Mesodermal cell (in vitro differentiated cells): ENCODE results near the gene TRIM26. TPM values are rescaled to one million over a fixed set of nuclear protein-coding genes. Genes with fewer than 3 reads are reported as not detected.
"Not testable (repeated sequence)": the region's sequence is repeated elsewhere in the genome, so short reads cannot be mapped to it uniquely, and the experiment has no call there.

Experiments
- H3K27ac ChIP-seq: 2 replicates; pipeline ENCODE4 v1.7.0; 2013; ENCODE audit warnings: mild to moderate bottlenecking, low read depth, low read length, moderate library complexity; ENCODE audit not compliant: severe bottlenecking
- H3K36me3 ChIP-seq: 2 replicates; pipeline ENCODE4 v1.7.1; 2013; ENCODE audit warnings: mild to moderate bottlenecking, low read length, moderate library complexity; ENCODE audit not compliant: control insufficient read depth, insufficient read depth
- H3K4me1 ChIP-seq: one replicate; pipeline ENCODE4 v1.7.1; 2013; ENCODE audit warnings: mild to moderate bottlenecking, low read length; ENCODE audit not compliant: insufficient read depth, control insufficient read depth, poor library complexity, severe bottlenecking
- H3K4me3 ChIP-seq: 2 replicates; pipeline ENCODE4 v1.7.0; 2013; ENCODE audit warnings: low read length, control low read depth, mild to moderate bottlenecking; ENCODE audit not compliant: insufficient read depth, poor library complexity, severe bottlenecking; ENCODE audit errors: extremely low read depth
- H3K9me3 ChIP-seq: 2 replicates; pipeline ENCODE4 v1.7.1; 2013; ENCODE audit warnings: mild to moderate bottlenecking, low read length, moderate library complexity; ENCODE audit not compliant: control insufficient read depth
- WGBS, 2 experiments: methylation state at CpG; one replicate each; pipeline ENCODE4 v1.1.5; 2013; ENCODE audit warnings: missing lambda C conversion rate in 2 of 2; ENCODE audit not compliant: insufficient coverage in 2 of 2; 5-methylcytosine and 5-hydroxymethylcytosine counted together
- polyA plus RNA-seq, 2 experiments: library from polyadenylated mRNA; stranded (reverse); fragments of 50-300 nt; gene quantifications; one replicate each; pipeline ENCODE4 v1.2.3, GENCODE V29; 2013

TRIM26 gene
- 15.6 TPM for polyA plus RNA-seq (2013, experiment 1 of 2)
- 16.3 TPM for polyA plus RNA-seq (2013, experiment 2 of 2)

GRCh38 chr6:30212865-30213666 is at the start of gene TRIM26:
Gene TRIM26, minus strand, starts transcription at chr6:30213406. Its CDS starts 14,303 bp downstream, at chr6:30199103.
- Histone ChIP-seq H3K36me3 (peaks cover 4% of the 10 kb centered on the region), H3K9me3 (no peaks in the 10 kb centered on the region), H3K4me3 (peak within 1 kb of the TSS; percentile 68), H3K27ac (peak within 1 kb of the TSS; percentile 89), H3K4me1 (peaks cover 12% of the 10 kb centered on the region)
- WGBS, 2 experiments: 0 to 1% methylated on average over 43 to 54 of the region's 59 CpGs

DNA sequence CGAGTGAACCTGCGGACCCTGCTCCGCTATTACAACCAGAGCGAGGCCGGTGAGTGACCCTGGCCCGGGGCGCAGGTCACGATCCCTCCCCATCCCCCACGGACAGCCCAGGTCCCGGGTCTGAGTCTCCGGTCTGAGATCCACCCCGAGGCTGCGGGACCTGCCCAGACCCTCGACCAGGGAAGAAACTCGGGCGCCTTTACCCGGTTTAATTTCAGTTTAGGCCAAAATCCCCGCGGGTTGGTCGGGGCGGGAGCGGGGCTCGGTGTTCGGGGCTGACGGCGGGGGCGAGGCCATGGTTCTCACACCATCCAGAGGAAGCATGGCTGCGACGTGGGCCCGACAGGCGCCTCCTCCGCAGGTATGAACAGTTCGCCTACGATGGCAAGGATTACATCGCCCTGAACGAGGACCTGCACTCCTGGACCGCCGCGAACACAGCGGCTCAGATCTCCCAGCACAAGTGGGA is 46.9 kb upstream of the TRIM26 start:
- peaks cover 2% of the 10 kb centered on the region for H3K4me1 ChIP-seq
- H3K9me3 ChIP-seq: no peaks in the 10 kb centered on the region
- no peak overlapping the region for H3K27ac ChIP-seq
- WGBS, 2 experiments: 10 to 27% methylated on average over 18 to 35 of the region's 40 CpGs
- H3K4me3 ChIP-seq: peak overlapping the region; percentile 76
- H3K36me3 ChIP-seq: no peaks in the 10 kb centered on the region

DNA sequence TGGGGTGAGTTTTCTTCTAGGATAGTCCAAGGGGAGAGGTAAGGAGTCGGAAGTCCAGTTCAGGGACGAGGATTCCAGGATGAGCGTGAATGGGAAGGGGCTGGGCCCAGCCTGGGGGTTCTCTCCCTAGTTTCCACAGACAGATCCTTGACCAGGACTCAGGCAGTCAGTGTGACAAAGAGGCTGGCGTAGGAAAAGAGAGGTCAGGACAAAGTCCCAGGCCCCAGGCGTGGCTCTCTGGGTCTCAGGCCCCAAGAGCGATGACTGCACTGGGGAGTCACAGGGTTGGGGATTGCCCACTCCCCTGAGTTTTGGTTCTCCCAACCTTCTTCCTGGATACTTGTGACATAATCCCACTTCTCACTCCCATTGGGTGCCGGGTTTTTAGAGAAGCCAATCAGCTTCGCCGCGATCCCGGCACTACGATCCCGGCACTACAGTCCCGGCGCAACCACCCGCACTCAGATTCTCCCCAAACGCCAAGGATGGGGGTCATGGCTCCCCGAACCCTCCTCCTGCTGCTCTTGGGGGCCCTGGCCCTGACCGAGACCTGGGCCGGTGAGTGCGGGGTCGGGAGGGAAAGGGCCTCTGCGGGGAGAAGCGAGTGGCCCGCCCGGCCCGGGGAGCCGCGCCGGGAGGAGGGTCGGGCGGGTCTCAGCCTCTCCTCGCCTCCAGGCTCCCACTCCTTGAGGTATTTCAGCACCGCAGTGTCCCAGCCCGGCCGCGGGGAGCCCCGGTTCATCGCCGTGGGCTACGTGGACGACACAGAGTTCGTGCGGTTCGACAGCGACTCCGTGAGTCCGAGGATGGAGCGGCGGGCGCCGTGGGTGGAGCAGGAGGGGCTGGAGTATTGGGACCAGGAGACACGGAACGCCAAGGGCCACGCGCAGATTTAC is 46.2 kb upstream of the TRIM26 start:
- no peaks in the 10 kb centered on the region for H3K36me3 ChIP-seq
- H3K9me3 ChIP-seq: no peaks in the 10 kb centered on the region
- no peaks in the 10 kb centered on the region for H3K4me1 ChIP-seq
- H3K4me3 ChIP-seq: peak overlapping the region; percentile 76
- no peak overlapping the region for H3K27ac ChIP-seq
- WGBS, 2 experiments: 1 to 10% methylated on average over 28 to 44 of the region's 56 CpGs

GRCh38 chr6:30258204-30258603 is 45.0 kb upstream of the TRIM26 start:
- Histone ChIP-seq H3K4me1 (no peaks in the 10 kb centered on the region), H3K27ac (no peak overlapping the region), H3K36me3 (no peaks in the 10 kb centered on the region), H3K4me3 (no peak overlapping the region), H3K9me3 (no peaks in the 10 kb centered on the region)
- 71 to 73% methylated on average over 1 to 2 of the region's 3 CpGs for WGBS, 2 experiments

GRCh38 chr6:30252417-30252816 is 39.2 kb upstream of the TRIM26 start:
- not testable (repeated sequence) for H3K27ac ChIP-seq, H3K36me3 ChIP-seq, H3K9me3 ChIP-seq, H3K4me1 ChIP-seq, H3K4me3 ChIP-seq
- WGBS, 2 experiments: no CpG with 5 or more reads among the region's 1 CpG

- Histone ChIP-seq H3K36me3 (no peaks in the 10 kb centered on the region), H3K27ac (no peak overlapping the region), H3K9me3 (no peaks in the 10 kb centered on the region), H3K4me3 (no peak overlapping the region), H3K4me1 (no peaks in the 10 kb centered on the region)
- 86 to 89% methylated on average over 1 of the region's 3 CpGs for WGBS, 2 experiments
Observed at GRCh38 chr6:30244560-30244959, 31.4 kb upstream of the TRIM26 start.

- WGBS, 2 experiments: 36 to 57% methylated on average over 5 to 6 of the region's 6 CpGs
- H3K4me3 ChIP-seq: no peak overlapping the region
- H3K4me1 ChIP-seq: no peaks in the 10 kb centered on the region
- H3K27ac ChIP-seq: no peak overlapping the region
- H3K9me3 ChIP-seq: no peaks in the 10 kb centered on the region
- no peaks in the 10 kb centered on the region for H3K36me3 ChIP-seq
Observed at GRCh38 chr6:30238178-30238795, 25.1 kb upstream of the TRIM26 start.

DNA sequence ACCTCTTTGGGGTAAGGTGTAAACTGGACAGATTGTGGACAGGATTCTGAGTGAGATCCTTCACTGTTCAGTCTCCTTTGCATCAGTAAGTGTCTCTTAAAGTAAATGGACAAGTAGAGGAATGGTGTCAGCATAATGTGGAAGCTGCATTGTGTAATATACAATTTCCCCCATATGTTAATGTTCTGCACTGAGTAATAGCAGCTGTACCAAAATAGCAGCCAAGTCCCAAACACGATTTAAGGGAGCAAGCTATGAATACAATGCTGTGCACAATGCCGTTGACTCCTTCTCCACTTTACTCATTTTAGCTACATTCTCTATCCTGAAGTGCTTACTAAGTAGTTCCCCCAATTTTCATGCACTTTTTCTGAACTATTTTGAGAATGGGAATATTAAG is 21.1 kb upstream of the TRIM26 start:
- Histone ChIP-seq H3K27ac (no peak overlapping the region), H3K36me3 (no peaks in the 10 kb centered on the region), H3K4me1 (no peaks in the 10 kb centered on the region), H3K4me3 (no peak overlapping the region), H3K9me3 (no peaks in the 10 kb centered on the region)
- 73 to 78% methylated on average over 1 to 2 of the region's 2 CpGs for WGBS, 2 experiments

- no peak overlapping the region for H3K4me3 ChIP-seq
- H3K27ac ChIP-seq: no peak overlapping the region
- no peaks in the 10 kb centered on the region for H3K36me3 ChIP-seq
- no peaks in the 10 kb centered on the region for H3K9me3 ChIP-seq
- no peaks in the 10 kb centered on the region for H3K4me1 ChIP-seq
- WGBS, 2 experiments: no CpG with 5 or more reads among the region's 2 CpGs
Observed at GRCh38 chr6:30231067-30231466, 17.9 kb upstream of the TRIM26 start.

- WGBS, 2 experiments: 83 to 87% methylated on average over 4 to 5 of the region's 6 CpGs
- Histone ChIP-seq H3K4me1 (no peaks in the 10 kb centered on the region), H3K36me3 (no peaks in the 10 kb centered on the region), H3K27ac (no peak overlapping the region), H3K4me3 (no peak overlapping the region), H3K9me3 (peaks cover 12% of the 10 kb centered on the region)
Observed at GRCh38 chr6:30227763-30228487, 14.7 kb upstream of the TRIM26 start.
